Uterus (tissue), 4 donors: ENCODE results near the gene FLACC1. TPM values are rescaled to one million over a fixed set of nuclear protein-coding genes. Genes with fewer than 3 reads are reported as not detected.

Experiments
- DNase-seq, 2 donors: peaks; one replicate each; pipeline ENCODE4 v3.0.0-alpha.2; 2019 to 2020
- H3K27ac ChIP-seq, 2 donors: fragments of 200-600 bp; sonication (generic); 1 replicate in 1 of 2; 2 replicates in 1 of 2; pipeline ENCODE4 v1.5.1; 2016 to 2018
- H3K27me3 ChIP-seq, 2 donors: fragments of 200-600 bp; sonication (generic); one replicate each; pipeline ENCODE4 v1.5.1; 2018 to 2019; ENCODE audit warnings: control low read depth in 1 of 2
- H3K36me3 ChIP-seq, 2 donors: fragments of 200-600 bp; sonication (generic); one replicate each; pipeline ENCODE4 v1.5.1; 2019; ENCODE audit warnings: control low read depth in 1 of 2
- H3K4me1 ChIP-seq, 2 donors: fragments of 200-600 bp; sonication (generic); one replicate each; pipeline ENCODE4 v1.5.1; 2018 to 2019; ENCODE audit warnings: control low read depth in 1 of 2
- H3K4me3 ChIP-seq, 2 donors: fragments of 200-600 bp; sonication (generic); 1 replicate in 1 of 2; 2 replicates in 1 of 2; pipeline ENCODE4 v1.5.1; 2018 to 2019; ENCODE audit warnings: mild to moderate bottlenecking in 1 of 2
- H3K9me3 ChIP-seq, 2 donors: fragments of 200-600 bp; sonication (generic); one replicate each; pipeline ENCODE4 v1.5.1; 2019; ENCODE audit warnings: control low read depth in 1 of 2
- CTCF ChIP-seq, 4 experiments: fragments of 200-600 bp in 2 of 4; fragments of 450-650 bp in 2 of 4; sonication (generic) in 2 of 4; IDR thresholded peaks; one replicate each; pipeline ENCODE4 v1.5.1; 2016 to 2019; ENCODE audit warnings: antibody characterized with exemption in 4 of 4, mild to moderate bottlenecking in 2 of 4, moderate library complexity in 1 of 4
- POLR2A ChIP-seq, 2 donors: fragments of 450-650 bp; IDR thresholded peaks; one replicate each; pipeline ENCODE4 v1.6.1; 2016; ENCODE audit warnings: antibody characterized with exemption in 2 of 2, mild to moderate bottlenecking in 1 of 2, moderate library complexity in 1 of 2
- intact Hi-C: fragments of 100-400 bp; cut with DNase I; formaldehyde crosslinking; loops from one replicate; pipeline ENCODE4 v1.15.1; 2023; ENCODE audit warnings: low total_unique reads
- total RNA-seq, 4 donors: library from RNA; depleted of rRNA in 3 of 4; stranded (reverse); fragments of >200 nt in 3 of 4; gene quantifications; one replicate each; pipeline versions ENCODE4 v1.1.0 to v1.2.4, GENCODE V29; 2014 to 2023
- donor health status: DM: yes; HTN: yes; CAD: no.

Gene FLACC1
- total RNA-seq, 4 donors from 2014 or later: 0.26 to 2.0 (median 1.5) TPM; not detected in 1

DNA sequence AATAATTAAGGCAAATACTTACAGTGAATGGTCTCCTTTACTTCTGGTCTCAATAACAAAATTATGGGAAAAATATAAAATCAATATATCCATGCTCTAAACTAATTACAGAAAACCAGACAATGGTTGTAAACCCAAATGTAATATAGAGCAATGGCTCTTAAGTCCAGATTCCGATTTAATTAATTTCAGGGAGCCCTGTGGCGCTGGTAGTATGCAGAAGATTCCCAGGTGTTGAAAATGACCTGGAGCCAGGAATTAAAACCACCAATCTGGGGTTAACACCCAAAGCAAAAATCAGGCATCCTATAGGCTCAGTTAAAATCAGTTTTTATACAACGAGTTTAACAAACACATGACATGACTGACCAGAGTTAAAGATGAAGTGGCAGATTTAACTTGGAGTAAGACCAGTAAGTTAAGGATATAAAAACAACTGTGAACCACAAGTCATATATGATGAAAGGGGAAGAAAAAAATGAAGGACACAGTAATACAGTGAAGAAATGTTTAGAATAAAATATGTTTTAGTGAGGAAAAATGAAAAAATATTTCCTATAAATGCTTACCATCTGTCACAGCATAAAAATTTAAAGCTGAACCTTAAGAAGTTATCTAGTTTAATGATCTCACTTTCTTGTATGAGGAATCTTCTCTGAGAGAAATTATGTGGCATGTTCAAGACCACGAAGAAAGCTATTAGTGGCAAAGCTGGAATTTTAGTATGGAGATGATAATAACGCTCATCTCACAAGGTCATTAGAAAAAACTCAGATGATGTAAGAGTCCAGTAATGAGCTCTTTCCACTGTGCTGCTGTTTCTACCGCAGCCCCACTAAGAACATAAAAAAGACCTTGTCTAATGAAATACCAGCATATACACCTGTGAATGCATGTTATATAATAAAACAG is 45.8 kb upstream of the FLACC1 start:
- intact Hi-C loops: no loop called here
- peak overlapping the region in 1 of 2 donors; percentile 30 for H3K27ac ChIP-seq
- DNase-seq: no peak
- peaks cover 0 to 27% of the 10 kb centered on the region in 2 donors for H3K4me1 ChIP-seq
- no peak overlapping the region for H3K4me3 ChIP-seq
- no peaks in the 10 kb centered on the region for H3K9me3 ChIP-seq
- TF ChIP-seq POLR2A (IDR thresholded peaks at IDR 0.05) (no peak), CTCF (IDR thresholded peaks at IDR 0.05) (no peak)
- H3K36me3 ChIP-seq: no peaks in the 10 kb centered on the region
- H3K27me3 ChIP-seq: no peaks in the 10 kb centered on the region

DNA sequence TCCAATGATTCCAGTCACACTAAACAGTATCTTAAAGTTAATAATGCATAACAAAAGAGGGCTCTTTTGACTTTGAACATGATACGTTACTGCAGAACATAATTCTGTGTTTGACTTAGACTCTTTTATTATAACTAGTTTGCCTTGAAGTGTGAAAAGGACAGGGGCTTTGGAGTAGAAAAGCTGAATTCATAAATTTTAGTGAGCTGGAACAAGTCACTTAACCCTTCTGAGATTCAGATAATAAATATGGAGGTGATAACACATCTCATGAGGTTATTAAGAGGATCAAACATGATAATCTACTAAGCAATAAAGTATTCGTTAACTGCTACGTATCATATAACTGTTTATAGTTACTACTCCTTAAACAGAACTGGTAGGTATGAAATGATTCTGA is 44.7 kb upstream of the FLACC1 start:
- H3K27ac ChIP-seq: no peak overlapping the region
- H3K27me3 ChIP-seq: no peaks in the 10 kb centered on the region
- TF ChIP-seq CTCF (IDR thresholded peaks at IDR 0.05) (no peak), POLR2A (IDR thresholded peaks at IDR 0.05) (no peak)
- no peaks in the 10 kb centered on the region for H3K36me3 ChIP-seq
- H3K4me3 ChIP-seq: no peak overlapping the region
- H3K4me1 ChIP-seq: peaks cover 0 to 26% of the 10 kb centered on the region in 2 donors
- intact Hi-C loops: no loop called here
- H3K9me3 ChIP-seq: no peaks in the 10 kb centered on the region
- no peak for DNase-seq

DNA sequence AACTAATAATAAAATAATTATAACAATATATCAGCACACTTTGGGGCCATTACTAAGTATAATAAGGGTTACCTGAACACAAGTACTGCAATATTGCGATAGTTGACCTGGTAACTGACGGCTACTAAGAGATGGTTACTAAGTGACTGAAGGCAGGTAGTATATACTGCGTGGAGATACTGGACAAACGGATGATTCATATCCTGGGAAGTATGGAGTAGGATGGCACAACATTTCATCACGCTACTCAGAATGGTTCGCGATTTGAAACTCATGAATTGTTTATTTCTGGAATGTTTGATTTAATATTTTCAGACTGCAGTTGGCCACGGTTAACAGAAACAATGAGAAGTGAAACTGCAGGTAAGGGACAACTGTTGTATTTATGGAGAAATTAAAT is 39.5 kb upstream of the FLACC1 start:
- no peak for TF ChIP-seq POLR2A (IDR thresholded peaks at IDR 0.05)
- no peak for TF ChIP-seq CTCF (IDR thresholded peaks at IDR 0.05)
- H3K4me1 ChIP-seq: peaks cover 0 to 3% of the 10 kb centered on the region in 2 donors
- H3K27ac ChIP-seq: no peak overlapping the region
- H3K4me3 ChIP-seq: no peak overlapping the region
- no peaks in the 10 kb centered on the region for H3K27me3 ChIP-seq
- DNase-seq: no peak
- intact Hi-C loops: no loop called here
- no peaks in the 10 kb centered on the region for H3K36me3 ChIP-seq
- no peaks in the 10 kb centered on the region for H3K9me3 ChIP-seq

DNA sequence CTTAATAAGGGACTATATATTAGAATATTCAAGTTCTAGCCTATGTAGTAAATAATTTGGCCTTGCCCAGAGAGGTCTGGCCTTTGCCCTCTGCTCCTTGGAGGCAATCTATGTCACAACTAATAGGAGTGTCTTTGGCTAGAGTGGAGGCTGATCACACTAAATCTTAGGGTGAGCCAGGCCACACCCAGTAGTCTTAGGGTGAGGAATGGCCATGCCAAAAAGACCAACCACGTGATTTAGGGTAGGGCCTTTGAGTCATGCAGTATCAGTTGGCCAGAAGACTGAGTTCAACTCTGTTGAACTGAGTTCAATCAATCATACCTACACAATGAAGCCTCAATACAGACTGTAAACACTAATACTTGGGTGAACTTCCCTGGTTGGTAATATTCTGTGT is 26.0 kb upstream of the FLACC1 start:
- DNase-seq: no peak
- no peak overlapping the region for H3K4me3 ChIP-seq
- intact Hi-C loops: no loop called here
- H3K4me1 ChIP-seq: no peaks in the 10 kb centered on the region
- H3K36me3 ChIP-seq: no peaks in the 10 kb centered on the region
- no peak overlapping the region for H3K27ac ChIP-seq
- no peaks in the 10 kb centered on the region for H3K27me3 ChIP-seq
- no peaks in the 10 kb centered on the region for H3K9me3 ChIP-seq
- no peak for TF ChIP-seq POLR2A (IDR thresholded peaks at IDR 0.05)
- TF ChIP-seq CTCF (IDR thresholded peaks at IDR 0.05): no peak
